Natural killer cell (primary cell): ENCODE data around the gene CACNA1D. TPM values are rescaled to one million over a fixed set of nuclear protein-coding genes. Genes with fewer than 3 reads are reported as not detected.
A peak's percentile ranks its signal among the peaks of the same experiment; 100 is the strongest.

ENCODE experiments used
- ATAC-seq, 3 donors: fragments of 150-1000 bp in 2 of 3; fragments of 200-7000 bp in 1 of 3; cut with Tn5 transposase; 1 replicate in 1 of 3; 2 replicates in 2 of 3; pipeline ENCODE4 v1.10.0; 2021; ENCODE audit warnings: mild to moderate bottlenecking in 2 of 3, moderate library complexity in 2 of 3
- DNase-seq, 2 donors: peaks; one replicate each; pipeline versions ENCODE4 v3.0.0 to v3.0.0-alpha.2; 2013 to 2021; ENCODE audit warnings: mixed read lengths in 1 of 2
- H3K27ac ChIP-seq: one replicate; pipeline ENCODE4 v1.5.1; 2013; ENCODE audit warnings: mild to moderate bottlenecking, low read length
- H3K27me3 ChIP-seq: one replicate; pipeline ENCODE4 v1.6.1; 2013; ENCODE audit warnings: low read length; ENCODE audit not compliant: control insufficient read depth, insufficient read depth
- H3K36me3 ChIP-seq: one replicate; pipeline ENCODE4 v1.6.1; 2013; ENCODE audit warnings: low read length; ENCODE audit not compliant: control insufficient read depth, insufficient read depth
- H3K4me1 ChIP-seq: one replicate; pipeline ENCODE4 v1.6.1; 2013; ENCODE audit warnings: low read length; ENCODE audit not compliant: control insufficient read depth, insufficient read depth
- H3K4me3 ChIP-seq: one replicate; pipeline ENCODE4 v1.5.1; 2013; ENCODE audit warnings: low read length
- H3K9me3 ChIP-seq: one replicate; pipeline ENCODE4 v1.6.1; 2013; ENCODE audit warnings: low read length; ENCODE audit not compliant: control insufficient read depth, insufficient read depth
- H3K27ac Mint-ChIP-seq, 2 donors: one replicate each; pipeline ENCODE4 v1.8.0; 2022; ENCODE audit warnings: mild to moderate bottlenecking in 2 of 2, mixed read lengths in 2 of 2, moderate library complexity in 1 of 2
- H3K27me3 Mint-ChIP-seq, 2 donors: one replicate each; pipeline ENCODE4 v1.8.0; 2022; ENCODE audit warnings: low read depth in 2 of 2, mixed read lengths in 2 of 2
- H3K36me3 Mint-ChIP-seq: one replicate; pipeline ENCODE4 v1.8.0; 2022; ENCODE audit warnings: mixed read lengths
- H3K4me1 Mint-ChIP-seq, 2 donors: one replicate each; pipeline ENCODE4 v1.8.0; 2022; ENCODE audit warnings: mixed read lengths in 2 of 2
- H3K4me3 Mint-ChIP-seq: one replicate; pipeline ENCODE4 v1.8.0; 2022; ENCODE audit warnings: mild to moderate bottlenecking, moderate library complexity, mixed read lengths
- H3K9me3 Mint-ChIP-seq, 2 donors: one replicate each; pipeline ENCODE4 v1.8.0; 2022; ENCODE audit warnings: mixed read lengths in 2 of 2
- CTCF ChIP-seq: fragments of 200-600 bp; IDR thresholded peaks from one replicate; pipeline ENCODE4 v1.8.0; 2022; ENCODE audit warnings: antibody characterized with exemption
- WGBS: methylation state at CpG from one replicate; pipeline ENCODE4 v1.1.7; 2013; ENCODE audit warnings: missing lambda C conversion rate; ENCODE audit not compliant: insufficient coverage; 5-methylcytosine and 5-hydroxymethylcytosine counted together
- intact Hi-C: fragments of 100-400 bp; cut with micrococcal nuclease; formaldehyde crosslinking; loops from one replicate; pipeline ENCODE4 v1.14.2; 2022
- total RNA-seq, 4 donors: library from RNA; stranded (reverse); fragments of 120-200 nt in 1 of 4; gene quantifications; one replicate each; pipeline versions ENCODE4 v1.2.3 to v1.2.4, GENCODE V29; 2013 to 2022

CACNA1D gene
- total RNA-seq, 3 donors from 2014 or later (not counting 1 experiment from before 2014, with no cell fraction given): 0.54 to 10.1 TPM; not detected in 1

- H3K36me3 Mint-ChIP-seq: no peaks in the 10 kb centered on the region
- Histone ChIP-seq H3K27me3 (peaks cover 22% of the 10 kb centered on the region), H3K27ac (no peak overlapping the region), H3K4me3 (no peak overlapping the region), H3K4me1 (peaks cover 12% of the 10 kb centered on the region), H3K9me3 (no peaks in the 10 kb centered on the region), H3K36me3 (no peaks in the 10 kb centered on the region)
- no peak for TF ChIP-seq CTCF
- no peak overlapping the region for H3K4me3 Mint-ChIP-seq
- 3% methylated on average over 24 of the region's 27 CpGs for WGBS
- no peaks in the 10 kb centered on the region for H3K9me3 Mint-ChIP-seq
- DNase-seq (no peak), ATAC-seq (no peak)
- H3K27ac Mint-ChIP-seq: no peak overlapping the region
- H3K4me1 Mint-ChIP-seq: no peaks in the 10 kb centered on the region
- intact Hi-C loops: no loop called here
- peaks cover 54 to 67% of the 10 kb centered on the region in 2 donors for H3K27me3 Mint-ChIP-seq
Observed at GRCh38 chr3:53495146-53495519, 722 bp downstream of the CACNA1D start.

- no peak for DNase-seq
- TF ChIP-seq CTCF: no peak
- peak overlapping the region; percentile 35 for H3K4me3 Mint-ChIP-seq
- H3K27me3 Mint-ChIP-seq: peaks cover 51 to 61% of the 10 kb centered on the region in 2 donors
- Histone ChIP-seq H3K4me3 (no peak overlapping the region), H3K4me1 (peaks cover 12% of the 10 kb centered on the region), H3K9me3 (no peaks in the 10 kb centered on the region), H3K27me3 (peaks cover 22% of the 10 kb centered on the region), H3K27ac (no peak overlapping the region), H3K36me3 (no peaks in the 10 kb centered on the region)
- H3K27ac Mint-ChIP-seq: no peak overlapping the region
- no peak for ATAC-seq
- H3K36me3 Mint-ChIP-seq: no peaks in the 10 kb centered on the region
- no peaks in the 10 kb centered on the region for H3K4me1 Mint-ChIP-seq
- WGBS: 12% methylated on average over 57 of the region's 57 CpGs
- no peaks in the 10 kb centered on the region for H3K9me3 Mint-ChIP-seq
- intact Hi-C loops: no loop called here
Observed at GRCh38 chr3:53495520-53496391, 1.3 kb downstream of the CACNA1D start.

- Histone ChIP-seq H3K27ac (no peak overlapping the region), H3K9me3 (no peaks in the 10 kb centered on the region), H3K36me3 (no peaks in the 10 kb centered on the region), H3K4me1 (peaks cover 12% of the 10 kb centered on the region), H3K27me3 (peaks cover 22% of the 10 kb centered on the region), H3K4me3 (no peak overlapping the region)
- Mint-ChIP-seq H3K27ac (no peak overlapping the region), H3K27me3 (peaks cover 51 to 58% of the 10 kb centered on the region in 2 donors), H3K9me3 (no peaks in the 10 kb centered on the region), H3K4me3 (peak overlapping the region; percentile 35), H3K4me1 (no peaks in the 10 kb centered on the region), H3K36me3 (no peaks in the 10 kb centered on the region)
- ATAC-seq: no peak
- intact Hi-C loops: no loop called here
- no peak for DNase-seq
- 27% methylated on average over 2 of the region's 2 CpGs for WGBS
- no peak for TF ChIP-seq CTCF
Observed at GRCh38 chr3:53496392-53496670, 1.9 kb downstream of the CACNA1D start.

GRCh38 chr3:53496984-53497383, 2.6 kb downstream of the CACNA1D start:
- WGBS: 4% methylated on average over 2 of the region's 5 CpGs
- Histone ChIP-seq H3K36me3 (no peaks in the 10 kb centered on the region), H3K27me3 (peaks cover 21% of the 10 kb centered on the region), H3K4me3 (no peak overlapping the region), H3K4me1 (peaks cover 12% of the 10 kb centered on the region), H3K27ac (no peak overlapping the region), H3K9me3 (no peaks in the 10 kb centered on the region)
- peaks cover 45 to 51% of the 10 kb centered on the region in 2 donors for H3K27me3 Mint-ChIP-seq
- no peak overlapping the region for H3K4me3 Mint-ChIP-seq
- no peaks in the 10 kb centered on the region for H3K36me3 Mint-ChIP-seq
- ATAC-seq: no peak
- H3K4me1 Mint-ChIP-seq: no peaks in the 10 kb centered on the region
- no peak for DNase-seq
- TF ChIP-seq CTCF: no peak
- no peaks in the 10 kb centered on the region for H3K9me3 Mint-ChIP-seq
- intact Hi-C loops: no loop called here
- H3K27ac Mint-ChIP-seq: no peak overlapping the region
